Nephron (organoid): Measurements from ENCODE around the gene FBXL17.
A peak's percentile ranks its signal among the peaks of the same experiment; 100 is the strongest.

Experiments
- H3K27ac Mint-ChIP-seq, 3 experiments: 2 replicates each; pipeline ENCODE4 v1.8.0; 2020; ENCODE audit warnings: mixed read lengths in 3 of 3, mild to moderate bottlenecking in 2 of 3, moderate library complexity in 1 of 3
- H3K27me3 Mint-ChIP-seq: 2 replicates; pipeline ENCODE4 v1.8.0; 2021; ENCODE audit warnings: low read depth, mild to moderate bottlenecking, moderate library complexity, mixed read lengths
- H3K36me3 Mint-ChIP-seq: 2 replicates; pipeline ENCODE4 v1.8.0; 2020; ENCODE audit warnings: low read depth, mixed read lengths
- H3K4me1 Mint-ChIP-seq: 2 replicates; pipeline ENCODE4 v1.8.0; 2020; ENCODE audit warnings: mixed read lengths
- H3K4me3 Mint-ChIP-seq, 3 experiments: 2 replicates each; pipeline ENCODE4 v1.8.0; 2020; ENCODE audit warnings: mild to moderate bottlenecking in 3 of 3, mixed read lengths in 3 of 3, moderate library complexity in 2 of 3
- H3K9me3 Mint-ChIP-seq: 2 replicates; pipeline ENCODE4 v1.8.0; 2020; ENCODE audit warnings: mixed read lengths
- CTCF ChIP-seq, 3 experiments: fragments of 200-600 bp; sonication (generic); IDR thresholded peaks; one replicate each; pipeline ENCODE4 v1.5.0; 2021; ENCODE audit warnings: antibody characterized with exemption in 3 of 3; ENCODE audit not compliant: unreplicated experiment in 3 of 3

FBXL17 gene

GRCh38 chr5:108255468-108255867 lies 126.4 kb downstream of the FBXL17 start:
- Mint-ChIP-seq H3K27ac (no peak overlapping the region), H3K9me3 (no peaks in the 10 kb centered on the region), H3K4me1 (peaks cover 55% of the 10 kb centered on the region), H3K27me3 (no peaks in the 10 kb centered on the region), H3K4me3 (no peak overlapping the region), H3K36me3 (no peaks in the 10 kb centered on the region)
- no peak for TF ChIP-seq CTCF (IDR thresholded peaks at IDR 0.05; ENCODE audit: unreplicated experiment in 3 of 3)

GRCh38 chr5:108251350-108251749 lies 130.5 kb downstream of the FBXL17 start:
- Mint-ChIP-seq H3K27me3 (no peaks in the 10 kb centered on the region), H3K9me3 (no peaks in the 10 kb centered on the region), H3K4me3 (no peak overlapping the region), H3K36me3 (peaks cover 5% of the 10 kb centered on the region), H3K4me1 (peaks cover 47% of the 10 kb centered on the region), H3K27ac (peak overlapping the region in 2 of 3 experiments; percentile 54 to 65)
- TF ChIP-seq CTCF (IDR thresholded peaks at IDR 0.05; ENCODE audit: unreplicated experiment in 3 of 3), result no peak

- H3K36me3 Mint-ChIP-seq, result peaks cover 5% of the 10 kb centered on the region
- no peaks in the 10 kb centered on the region for H3K9me3 Mint-ChIP-seq
- H3K4me3 Mint-ChIP-seq, result no peak overlapping the region
- peak overlapping the region in 2 of 3 experiments; percentile 18 to 65 for H3K27ac Mint-ChIP-seq
- H3K27me3 Mint-ChIP-seq, result no peaks in the 10 kb centered on the region
- TF ChIP-seq CTCF (IDR thresholded peaks at IDR 0.05; ENCODE audit: unreplicated experiment in 3 of 3), result no peak
- peaks cover 33% of the 10 kb centered on the region for H3K4me1 Mint-ChIP-seq
Observed at GRCh38 chr5:108249785-108250426, 132.0 kb downstream of the FBXL17 start.

GRCh38 chr5:108249095-108249784 lies 132.7 kb downstream of the FBXL17 start:
- H3K36me3 Mint-ChIP-seq, result peaks cover 5% of the 10 kb centered on the region
- no peak overlapping the region for H3K4me3 Mint-ChIP-seq
- H3K27me3 Mint-ChIP-seq, result no peaks in the 10 kb centered on the region
- H3K9me3 Mint-ChIP-seq, result no peaks in the 10 kb centered on the region
- no peak for TF ChIP-seq CTCF (IDR thresholded peaks at IDR 0.05; ENCODE audit: unreplicated experiment in 3 of 3)
- peak overlapping the region in 2 of 3 experiments; percentile 18 to 65 for H3K27ac Mint-ChIP-seq
- peaks cover 26% of the 10 kb centered on the region for H3K4me1 Mint-ChIP-seq

GRCh38 chr5:108238936-108239887 lies 142.7 kb downstream of the FBXL17 start:
- no peak overlapping the region for H3K27ac Mint-ChIP-seq
- peaks cover 12% of the 10 kb centered on the region for H3K9me3 Mint-ChIP-seq
- H3K4me3 Mint-ChIP-seq, result no peak overlapping the region
- no peaks in the 10 kb centered on the region for H3K4me1 Mint-ChIP-seq
- no peak for TF ChIP-seq CTCF (IDR thresholded peaks at IDR 0.05; ENCODE audit: unreplicated experiment in 3 of 3)
- peaks cover 5% of the 10 kb centered on the region for H3K36me3 Mint-ChIP-seq
- H3K27me3 Mint-ChIP-seq, result no peaks in the 10 kb centered on the region
